Ishikawa (cell line): ENCODE data around the gene ACTRT2.

Experiments used
- CEBPB ChIP-seq: IDR thresholded peaks from 2 replicates; pipeline ENCODE4 v1.6.1; 2012
- CREB1 ChIP-seq: IDR thresholded peaks from 2 replicates; pipeline ENCODE4 v1.6.1; 2012; ENCODE audit warnings: low read depth
- EGR1 ChIP-seq: IDR thresholded peaks from 2 replicates; pipeline ENCODE4 v1.6.1; 2012
- EP300 ChIP-seq: IDR thresholded peaks from 2 replicates; pipeline ENCODE4 v1.6.1; 2012; ENCODE audit warnings: borderline replicate concordance
- FOXM1 ChIP-seq: IDR thresholded peaks from 2 replicates; pipeline ENCODE4 v1.6.1; 2012; ENCODE audit warnings: low read depth, borderline replicate concordance
- MAX ChIP-seq: IDR thresholded peaks from 2 replicates; pipeline ENCODE4 v1.6.1; 2012
- NFIC ChIP-seq: IDR thresholded peaks from 2 replicates; pipeline ENCODE4 v1.6.1; 2012
- RAD21 ChIP-seq: IDR thresholded peaks from 2 replicates; pipeline ENCODE4 v1.6.1; 2012; ENCODE audit warnings: low read depth
- REST ChIP-seq: IDR thresholded peaks from 2 replicates; pipeline ENCODE4 v1.6.1; 2012; ENCODE audit warnings: low read depth, mild to moderate bottlenecking
- TAF1 ChIP-seq: IDR thresholded peaks from 2 replicates; pipeline ENCODE4 v1.6.1; 2012; ENCODE audit warnings: low read depth, mild to moderate bottlenecking
- TCF12 ChIP-seq: IDR thresholded peaks from 2 replicates; pipeline ENCODE4 v1.6.1; 2012; ENCODE audit warnings: low read depth
- TEAD4 ChIP-seq: IDR thresholded peaks from 2 replicates; pipeline ENCODE4 v1.6.1; 2012
- USF1 ChIP-seq: IDR thresholded peaks from 2 replicates; pipeline ENCODE4 v1.6.1; 2012
- YY1 ChIP-seq: IDR thresholded peaks from 2 replicates; pipeline ENCODE4 v1.6.1; 2012; ENCODE audit warnings: low read depth
- ZBTB7A ChIP-seq: IDR thresholded peaks from 2 replicates; pipeline ENCODE4 v1.6.1; 2012; ENCODE audit warnings: low read depth

Gene ACTRT2

GRCh38 chr1:3019516-3020051 lies 1.7 kb upstream of the ACTRT2 start:
- TF ChIP-seq TAF1 (no peak), REST (no peak), FOXM1 (no peak), NFIC (no peak), CREB1 (no peak), ZBTB7A (no peak), YY1 (no peak), TCF12 (no peak)

- TF ChIP-seq NFIC (no peak), TEAD4 (no peak), USF1 (no peak)
Observed at GRCh38 chr1:3020263-3020909, 881 bp upstream of the ACTRT2 start.

GRCh38 chr1:3021801-3022401 lies 634 bp downstream of the ACTRT2 start:
- TF ChIP-seq NFIC: no peak
- no peak for TF ChIP-seq ZBTB7A
- no peak for TF ChIP-seq TCF12
- no peak for TF ChIP-seq MAX
- TF ChIP-seq TAF1: no peak
- TF ChIP-seq FOXM1: no peak
- no peak for TF ChIP-seq TEAD4
- no peak for TF ChIP-seq REST
- no peak for TF ChIP-seq USF1

- TF ChIP-seq CEBPB (no peak), CREB1 (no peak), MAX (no peak), EGR1 (no peak), TCF12 (no peak), ZBTB7A (no peak), YY1 (no peak), RAD21 (no peak), EP300 (no peak), TAF1 (no peak), REST (no peak)
Observed at GRCh38 chr1:3022511-3022973, 1.3 kb downstream of the ACTRT2 start.

GRCh38 chr1:3022976-3023375 lies 1.7 kb downstream of the ACTRT2 start:
- TF ChIP-seq RAD21 (no peak), YY1 (no peak), USF1 (no peak), REST (no peak), EGR1 (no peak), TCF12 (no peak), MAX (no peak), EP300 (no peak), CEBPB (no peak), TAF1 (no peak), ZBTB7A (no peak), NFIC (no peak), CREB1 (no peak), FOXM1 (no peak), TEAD4 (no peak)
